Stimulated activated naive CD8-positive, alpha-beta T cell treated with anti-CD3 and anti-CD28 coated beads, Interleukin-15, Interleukin-2, amounts not matched to agents 100 ng/mL and 50 ng/mL, for 24 hours (primary cell): Measurements from ENCODE around the gene SIK3.

Experiments
- H3K27ac Mint-ChIP-seq: one replicate; pipeline ENCODE4 v1.8.0; 2021; ENCODE audit warnings: mild to moderate bottlenecking, mixed read lengths
- H3K27me3 Mint-ChIP-seq: one replicate; pipeline ENCODE4 v1.8.0; 2021; ENCODE audit warnings: mixed read lengths
- H3K36me3 Mint-ChIP-seq: one replicate; pipeline ENCODE4 v1.8.0; 2021; ENCODE audit warnings: low read depth, mixed read lengths
- H3K4me1 Mint-ChIP-seq: one replicate; pipeline ENCODE4 v1.8.0; 2021; ENCODE audit warnings: low read depth, mixed read lengths
- H3K4me3 Mint-ChIP-seq: one replicate; pipeline ENCODE4 v1.8.0; 2021; ENCODE audit warnings: mild to moderate bottlenecking, mixed read lengths
- H3K9me3 Mint-ChIP-seq: one replicate; pipeline ENCODE4 v1.8.0; 2021; ENCODE audit warnings: mixed read lengths

The SIK3 gene

GRCh38 chr11:116946414-116946813 is 151.8 kb downstream of the SIK3 start:
- Mint-ChIP-seq H3K36me3 (peaks cover 60% of the 10 kb centered on the region), H3K9me3 (no peaks in the 10 kb centered on the region), H3K4me3 (no peak overlapping the region), H3K27me3 (no peaks in the 10 kb centered on the region), H3K27ac (peak overlapping the region; percentile 54), H3K4me1 (peaks cover 32% of the 10 kb centered on the region)

GRCh38 chr11:116939499-116939898 is 158.7 kb downstream of the SIK3 start:
- H3K27ac Mint-ChIP-seq = no peak overlapping the region
- peaks cover 4% of the 10 kb centered on the region for H3K9me3 Mint-ChIP-seq
- peaks cover 35% of the 10 kb centered on the region for H3K36me3 Mint-ChIP-seq
- peaks cover 8% of the 10 kb centered on the region for H3K4me1 Mint-ChIP-seq
- H3K4me3 Mint-ChIP-seq = no peak overlapping the region
- H3K27me3 Mint-ChIP-seq = no peaks in the 10 kb centered on the region

- peaks cover 36% of the 10 kb centered on the region for H3K36me3 Mint-ChIP-seq
- H3K4me3 Mint-ChIP-seq = no peak overlapping the region
- H3K4me1 Mint-ChIP-seq = peaks cover 17% of the 10 kb centered on the region
- H3K27ac Mint-ChIP-seq = no peak overlapping the region
- H3K9me3 Mint-ChIP-seq = peaks cover 13% of the 10 kb centered on the region
- H3K27me3 Mint-ChIP-seq = no peaks in the 10 kb centered on the region
These were observed 159.7 kb downstream of the SIK3 start for GRCh38 chr11:116938471-116939070.

GRCh38 chr11:116936754-116937446 is 161.3 kb downstream of the SIK3 start:
- H3K4me3 Mint-ChIP-seq = no peak overlapping the region
- H3K4me1 Mint-ChIP-seq = peaks cover 28% of the 10 kb centered on the region
- H3K27me3 Mint-ChIP-seq = no peaks in the 10 kb centered on the region
- H3K36me3 Mint-ChIP-seq = peaks cover 30% of the 10 kb centered on the region
- peaks cover 16% of the 10 kb centered on the region for H3K9me3 Mint-ChIP-seq
- peak overlapping the region; percentile 27 for H3K27ac Mint-ChIP-seq

GRCh38 chr11:116935514-116935913 is 162.7 kb downstream of the SIK3 start:
- H3K27ac Mint-ChIP-seq = no peak overlapping the region
- H3K4me1 Mint-ChIP-seq = peaks cover 42% of the 10 kb centered on the region
- no peak overlapping the region for H3K4me3 Mint-ChIP-seq
- no peaks in the 10 kb centered on the region for H3K27me3 Mint-ChIP-seq
- peaks cover 30% of the 10 kb centered on the region for H3K36me3 Mint-ChIP-seq
- H3K9me3 Mint-ChIP-seq = peaks cover 16% of the 10 kb centered on the region

- Mint-ChIP-seq H3K9me3 (peaks cover 16% of the 10 kb centered on the region), H3K4me3 (no peak overlapping the region), H3K36me3 (peaks cover 29% of the 10 kb centered on the region), H3K4me1 (peaks cover 46% of the 10 kb centered on the region), H3K27me3 (no peaks in the 10 kb centered on the region), H3K27ac (no peak overlapping the region)
These were observed 163.1 kb downstream of the SIK3 start for GRCh38 chr11:116935089-116935488.

GRCh38 chr11:116933961-116934360 is 164.3 kb downstream of the SIK3 start:
- Mint-ChIP-seq H3K4me1 (peaks cover 57% of the 10 kb centered on the region), H3K4me3 (no peak overlapping the region)

GRCh38 chr11:116932181-116932580 is 166.0 kb downstream of the SIK3 start:
- Mint-ChIP-seq H3K36me3 (peaks cover 26% of the 10 kb centered on the region), H3K4me1 (peaks cover 75% of the 10 kb centered on the region), H3K27me3 (no peaks in the 10 kb centered on the region), H3K9me3 (peaks cover 16% of the 10 kb centered on the region), H3K4me3 (peak overlapping the region; percentile 47), H3K27ac (peak overlapping the region; percentile 90)

More at GRCh38 chr11:116933961-116934360, 164.3 kb downstream of the SIK3 start:
- H3K9me3 Mint-ChIP-seq = peaks cover 16% of the 10 kb centered on the region
- H3K27me3 Mint-ChIP-seq = no peaks in the 10 kb centered on the region
- H3K27ac Mint-ChIP-seq = peak overlapping the region; percentile 73
- peaks cover 23% of the 10 kb centered on the region for H3K36me3 Mint-ChIP-seq

GRCh38 chr11:116931206-116931953 is 166.8 kb downstream of the SIK3 start:
- peaks cover 79% of the 10 kb centered on the region for H3K4me1 Mint-ChIP-seq
- H3K27me3 Mint-ChIP-seq = no peaks in the 10 kb centered on the region
- H3K9me3 Mint-ChIP-seq = peaks cover 12% of the 10 kb centered on the region
- peak overlapping the region; percentile 47 for H3K4me3 Mint-ChIP-seq
- H3K27ac Mint-ChIP-seq = peak overlapping the region; percentile 90
- peaks cover 22% of the 10 kb centered on the region for H3K36me3 Mint-ChIP-seq

GRCh38 chr11:116930586-116930985 is 167.6 kb downstream of the SIK3 start:
- peaks cover 24% of the 10 kb centered on the region for H3K36me3 Mint-ChIP-seq

GRCh38 chr11:116930177-116930576 is 168.1 kb downstream of the SIK3 start:
- H3K27ac Mint-ChIP-seq = peak overlapping the region; percentile 90
- H3K9me3 Mint-ChIP-seq = peaks cover 12% of the 10 kb centered on the region
- peaks cover 87% of the 10 kb centered on the region for H3K4me1 Mint-ChIP-seq
- no peaks in the 10 kb centered on the region for H3K27me3 Mint-ChIP-seq
- H3K36me3 Mint-ChIP-seq = peaks cover 24% of the 10 kb centered on the region
- peak overlapping the region; percentile 47 for H3K4me3 Mint-ChIP-seq

More at GRCh38 chr11:116930586-116930985, 167.6 kb downstream of the SIK3 start:
- peak overlapping the region; percentile 90 for H3K27ac Mint-ChIP-seq
- H3K4me3 Mint-ChIP-seq = peak overlapping the region; percentile 47
- H3K9me3 Mint-ChIP-seq = peaks cover 12% of the 10 kb centered on the region
- H3K27me3 Mint-ChIP-seq = no peaks in the 10 kb centered on the region
- H3K4me1 Mint-ChIP-seq = peaks cover 85% of the 10 kb centered on the region

- Mint-ChIP-seq H3K27ac (peak overlapping the region; percentile 90), H3K4me3 (peak overlapping the region; percentile 47), H3K36me3 (peaks cover 23% of the 10 kb centered on the region), H3K4me1 (peaks cover 93% of the 10 kb centered on the region), H3K9me3 (peaks cover 12% of the 10 kb centered on the region), H3K27me3 (no peaks in the 10 kb centered on the region)
These were observed 168.7 kb downstream of the SIK3 start for GRCh38 chr11:116929414-116930090.

- Mint-ChIP-seq H3K27ac (peak overlapping the region; percentile 78), H3K4me1 (peaks cover 87% of the 10 kb centered on the region), H3K36me3 (peaks cover 16% of the 10 kb centered on the region), H3K27me3 (no peaks in the 10 kb centered on the region), H3K9me3 (peaks cover 6% of the 10 kb centered on the region), H3K4me3 (peak overlapping the region; percentile 43)
These were observed 169.4 kb downstream of the SIK3 start for GRCh38 chr11:116928845-116929244.

- H3K27ac Mint-ChIP-seq = peak overlapping the region; percentile 60
- H3K4me3 Mint-ChIP-seq = peak overlapping the region; percentile 15
- H3K27me3 Mint-ChIP-seq = no peaks in the 10 kb centered on the region
These were observed 170.0 kb downstream of the SIK3 start for GRCh38 chr11:116928102-116928777.

More at GRCh38 chr11:116928102-116928777, 170.0 kb downstream of the SIK3 start:
- peaks cover 82% of the 10 kb centered on the region for H3K4me1 Mint-ChIP-seq
- peaks cover 16% of the 10 kb centered on the region for H3K36me3 Mint-ChIP-seq
- H3K9me3 Mint-ChIP-seq = no peaks in the 10 kb centered on the region
